Mesenteric fat pad (tissue), 1 donor: ENCODE results near the gene CCT6B. TPM values are rescaled to one million over a fixed set of nuclear protein-coding genes. Genes with fewer than 3 reads are reported as not detected.
"Not testable (repeated sequence)": the region's sequence is repeated elsewhere in the genome, so short reads cannot be mapped to it uniquely, and the experiment has no call there.

ENCODE experiments used
- DNase-seq: peaks from one replicate; pipeline ENCODE4 v3.0.0-alpha.2; 2020; ENCODE audit warnings: low spot score
- long read RNA-seq: library from polyadenylated mRNA; unstranded; transcript quantifications from one replicate; pipeline ENCODE4 v2.0.0, GENCODE V29; 2020
- total RNA-seq: library from RNA; stranded (reverse); fragmentation: NEBNext Ultra II Directional; extraction: Animal tissue kit (Norgen Biotek cat#: 25700); gene quantifications from one replicate; pipeline ENCODE4 v1.2.1, GENCODE V29; 2021
- donor health status: DM: yes; HTN: yes; CAD: no.

CCT6B gene, protein sequence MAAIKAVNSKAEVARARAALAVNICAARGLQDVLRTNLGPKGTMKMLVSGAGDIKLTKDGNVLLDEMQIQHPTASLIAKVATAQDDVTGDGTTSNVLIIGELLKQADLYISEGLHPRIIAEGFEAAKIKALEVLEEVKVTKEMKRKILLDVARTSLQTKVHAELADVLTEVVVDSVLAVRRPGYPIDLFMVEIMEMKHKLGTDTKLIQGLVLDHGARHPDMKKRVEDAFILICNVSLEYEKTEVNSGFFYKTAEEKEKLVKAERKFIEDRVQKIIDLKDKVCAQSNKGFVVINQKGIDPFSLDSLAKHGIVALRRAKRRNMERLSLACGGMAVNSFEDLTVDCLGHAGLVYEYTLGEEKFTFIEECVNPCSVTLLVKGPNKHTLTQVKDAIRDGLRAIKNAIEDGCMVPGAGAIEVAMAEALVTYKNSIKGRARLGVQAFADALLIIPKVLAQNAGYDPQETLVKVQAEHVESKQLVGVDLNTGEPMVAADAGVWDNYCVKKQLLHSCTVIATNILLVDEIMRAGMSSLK
- total RNA-seq, result 2.0 TPM
- long read RNA-seq, partial matches to known transcripts, result 0 of 2 reads
- long read RNA-seq, other reads (novel, unspliced or antisense), result 1 of 2 reads

GRCh38 chr17:34961093-34961911 is at the start of gene CCT6B, which contains the start of gene ZNF830:
CCT6B (minus strand) TSS chr17:34961460; CDS start chr17:34961393, 67 bp downstream.
ZNF830 (plus strand) TSS chr17:34961540; CDS start chr17:34961567, 27 bp downstream.
- DNase-seq, result peak; percentile 95

- no peak for DNase-seq
Measured at GRCh38 chr17:35010093-35010492, 48.8 kb upstream of the CCT6B start.

DNA sequence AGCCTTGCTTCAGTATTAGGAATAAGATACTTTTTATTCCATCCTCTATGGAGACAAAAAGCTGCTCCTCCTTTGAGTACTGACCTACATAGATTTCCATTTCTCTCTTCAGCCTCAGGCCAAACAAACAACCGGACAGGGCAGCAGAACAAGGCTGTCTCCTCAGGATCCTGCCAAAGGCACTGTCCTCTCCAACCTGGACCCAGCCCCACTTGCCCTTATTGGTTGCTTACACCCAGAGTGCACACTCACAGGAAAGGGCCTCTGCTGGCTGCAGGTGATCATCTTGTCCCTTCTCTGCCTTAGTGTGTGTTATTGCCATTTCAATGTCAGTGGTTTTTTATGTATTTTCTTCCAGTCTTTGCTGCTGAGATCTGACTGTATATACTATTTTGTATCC is 45.7 kb upstream of the CCT6B start:
- peak; percentile 69 for DNase-seq

DNA sequence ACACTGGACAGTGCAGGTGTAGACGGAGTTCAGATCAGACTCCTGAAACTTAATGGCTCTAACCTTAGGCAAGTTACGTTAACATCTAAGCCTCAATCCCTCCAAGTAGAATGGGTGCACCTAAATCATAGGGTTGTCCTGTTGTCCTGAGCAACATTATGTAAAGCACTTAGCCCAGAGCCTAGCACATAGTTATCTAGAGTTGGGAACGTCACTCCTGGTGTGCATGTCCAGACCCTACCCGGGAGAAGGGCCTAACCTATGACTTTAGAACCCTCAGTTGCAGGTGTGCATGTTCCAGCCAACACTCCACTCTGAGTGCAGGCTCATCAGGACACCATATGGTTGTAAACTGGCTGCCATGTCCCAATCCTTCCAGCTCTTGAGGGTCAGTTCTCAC is 45.1 kb upstream of the CCT6B start:
- DNase-seq, result peak; percentile 3

- DNase-seq, result peak; percentile 28
Measured at GRCh38 chr17:35003778-35004177, 42.5 kb upstream of the CCT6B start.

DNA sequence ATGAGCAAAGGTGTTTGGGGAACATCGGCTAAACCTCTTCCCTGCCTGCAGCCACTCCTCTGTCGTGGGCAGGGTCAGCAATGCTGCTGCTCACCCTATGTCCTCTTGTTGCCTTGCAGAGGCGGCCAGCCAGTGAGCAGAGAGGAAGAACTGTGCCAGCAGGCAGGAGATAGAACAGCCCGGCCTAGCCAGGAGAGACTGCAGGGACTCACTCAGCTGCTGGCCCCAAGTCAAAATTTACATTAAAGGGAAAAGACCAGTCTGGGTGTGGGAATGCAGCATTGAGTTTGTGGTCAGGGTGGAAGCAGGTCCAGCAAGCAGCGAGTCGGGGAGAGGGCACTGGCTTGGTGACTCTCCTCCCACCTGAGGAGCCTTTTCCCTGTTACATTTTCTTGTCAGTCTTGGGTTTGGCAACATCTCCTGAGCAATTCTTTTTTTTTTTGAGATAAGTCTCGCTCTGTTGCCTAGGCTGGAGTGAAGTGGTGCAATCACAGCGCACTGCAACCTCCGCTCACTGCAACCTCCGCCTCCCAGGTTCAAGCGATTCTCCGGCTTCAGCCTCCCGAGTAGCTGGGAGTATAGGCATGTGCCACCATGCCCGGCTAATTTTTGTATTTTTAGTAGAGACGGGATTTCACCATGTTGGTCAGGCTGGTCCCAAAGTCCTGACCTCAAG is 41.8 kb upstream of the CCT6B start:
- DNase-seq, result no peak

GRCh38 chr17:35001549-35001948 is 40.3 kb upstream of the CCT6B start:
- DNase-seq, result no peak

- not testable (repeated sequence) for DNase-seq
Measured at GRCh38 chr17:35000965-35001364, 39.7 kb upstream of the CCT6B start.

DNA sequence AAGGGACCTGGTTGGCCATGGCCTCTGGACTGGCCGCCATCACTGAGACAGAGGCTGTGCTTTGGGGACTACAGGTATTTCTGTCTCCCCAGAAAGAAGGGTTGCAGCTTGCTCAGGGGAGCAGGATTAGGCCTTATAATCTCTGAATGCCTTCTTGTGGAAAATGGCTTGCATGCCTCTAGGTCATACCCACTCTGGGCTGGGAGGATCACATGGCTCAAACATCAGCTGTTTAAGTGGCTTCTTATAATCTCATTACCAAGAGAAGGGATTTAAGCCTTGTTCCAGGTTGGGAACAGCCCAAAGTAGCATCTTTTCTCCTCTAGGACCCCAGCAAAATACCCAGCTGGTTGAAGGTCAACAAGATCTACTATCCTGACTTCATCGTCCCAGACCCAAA is 38.2 kb upstream of the CCT6B start:
- DNase-seq, result no peak

DNA sequence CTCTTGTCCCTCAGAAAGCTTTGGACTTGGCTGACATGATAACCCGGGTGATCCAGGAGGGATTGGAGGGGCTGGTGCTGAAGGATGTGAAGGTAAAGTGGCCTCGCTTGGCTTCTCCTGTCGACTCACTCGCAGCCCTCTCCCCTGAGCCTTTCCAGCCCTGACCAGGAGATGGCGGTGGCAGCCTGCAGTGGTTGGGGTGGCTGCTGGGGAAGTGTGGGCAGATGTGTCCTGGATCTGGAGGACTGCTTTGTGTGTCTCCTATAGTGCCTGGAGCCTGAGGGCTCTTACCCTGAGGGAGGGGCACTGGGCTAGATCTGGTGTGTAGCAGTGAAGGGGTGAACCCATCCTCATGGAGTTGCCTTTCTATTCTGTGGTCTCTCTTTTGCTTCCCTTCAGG is 36.9 kb upstream of the CCT6B start:
- DNase-seq, result no peak

GRCh38 chr17:34997355-34997862 is 36.1 kb upstream of the CCT6B start:
- DNase-seq, result no peak

GRCh38 chr17:34996422-34997285 is 35.4 kb upstream of the CCT6B start:
- no peak for DNase-seq

- DNase-seq, result no peak
Measured at GRCh38 chr17:34993031-34993430, 31.8 kb upstream of the CCT6B start.

GRCh38 chr17:34991606-34992005 is 30.3 kb upstream of the CCT6B start:
- no peak for DNase-seq

- DNase-seq, result no peak
Measured at GRCh38 chr17:34990921-34991365, 29.7 kb upstream of the CCT6B start.

- no peak for DNase-seq
Measured at GRCh38 chr17:34989473-34989872, 28.2 kb upstream of the CCT6B start.

- DNase-seq, result no peak
Measured at GRCh38 chr17:34988644-34989043, 27.4 kb upstream of the CCT6B start.

- DNase-seq, result no peak
Measured at GRCh38 chr17:34987232-34987631, 26.0 kb upstream of the CCT6B start.

DNA sequence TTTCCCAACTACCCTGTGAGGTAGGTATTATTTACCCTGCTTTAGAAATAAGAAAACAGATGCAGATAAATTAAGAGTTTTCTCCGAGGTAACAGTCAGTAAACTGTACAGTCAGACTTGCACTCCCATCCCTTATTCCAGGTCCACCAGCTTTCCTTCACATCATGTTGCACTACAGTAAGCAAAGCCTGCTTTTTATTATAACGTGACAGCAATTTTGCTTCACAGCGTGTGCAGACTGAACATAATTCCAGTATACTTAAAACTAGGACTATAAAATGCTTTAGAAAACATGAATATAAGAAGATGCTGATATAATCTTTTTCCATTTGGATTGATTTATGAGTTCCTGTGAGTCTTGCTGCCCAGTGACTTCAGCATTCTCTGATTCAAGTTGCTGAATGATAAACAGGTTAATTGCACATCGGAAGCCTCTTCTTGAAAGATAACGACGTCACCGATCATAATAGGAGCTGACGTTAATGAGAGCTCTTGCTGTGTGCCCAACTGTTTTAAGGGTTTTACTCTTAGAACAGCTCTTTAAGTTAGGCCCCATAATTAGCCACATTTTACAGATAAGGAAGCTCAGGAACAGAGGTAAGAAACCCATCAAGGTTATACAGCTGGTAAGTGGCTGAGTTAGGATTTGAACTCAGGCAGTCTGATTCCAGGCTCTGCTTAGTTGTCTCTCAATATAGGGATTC is 20.4 kb upstream of the CCT6B start:
- DNase-seq, result no peak
